ENCODE results near the gene EHMT2.
A peak's percentile ranks its signal among the peaks of the same experiment; 100 is the strongest.

Gene EHMT2

DNA sequence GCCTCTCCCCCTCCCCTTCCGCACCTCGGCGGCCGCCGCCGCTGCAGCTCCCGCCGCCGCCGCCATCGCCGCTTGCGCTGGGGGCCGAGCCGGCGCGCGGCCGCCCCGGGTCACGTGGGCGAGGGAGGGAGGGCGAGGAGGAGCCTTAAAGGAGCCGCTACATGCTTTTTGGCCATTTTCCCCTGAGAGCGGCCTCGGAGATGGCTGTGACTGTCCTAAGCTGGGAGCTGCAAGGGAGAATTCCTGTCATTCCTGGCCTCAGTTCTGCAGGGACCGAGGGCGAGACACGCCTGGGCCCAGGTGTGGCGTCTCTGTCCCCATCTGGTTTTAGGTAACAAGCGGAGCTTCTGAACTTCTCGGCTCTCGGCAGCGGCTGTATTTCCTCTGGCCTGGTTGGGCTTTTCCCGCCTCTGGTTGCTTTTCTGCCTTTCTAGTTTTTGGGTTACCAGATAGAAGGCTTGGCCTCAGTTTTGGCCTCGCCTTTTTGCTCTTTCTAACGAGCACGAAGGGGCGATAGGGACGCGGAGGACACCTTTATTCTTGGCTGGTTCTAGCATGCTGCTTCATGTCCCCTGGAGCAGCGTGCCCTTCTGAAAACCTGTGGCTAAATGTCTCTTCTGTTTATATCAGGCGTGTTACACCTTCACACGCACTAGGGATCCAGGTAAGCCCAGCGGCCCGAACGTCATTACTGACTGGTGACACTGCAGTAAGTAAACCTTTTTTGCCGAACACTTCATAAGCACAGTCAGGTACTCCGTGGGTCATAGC lies at the start of gene EHMT2:
EHMT2 (minus strand) TSS at position 87 of the 771 bp plus-strand sequence; CDS start at position 66, 21 bp downstream.
- peak; percentile 87 for DNase-seq (ENCODE audit: low spot score)
- peak within 1 kb of the TSS; percentile 96 for H3K4me3 ChIP-seq
- TF ChIP-seq, protein P1, sequence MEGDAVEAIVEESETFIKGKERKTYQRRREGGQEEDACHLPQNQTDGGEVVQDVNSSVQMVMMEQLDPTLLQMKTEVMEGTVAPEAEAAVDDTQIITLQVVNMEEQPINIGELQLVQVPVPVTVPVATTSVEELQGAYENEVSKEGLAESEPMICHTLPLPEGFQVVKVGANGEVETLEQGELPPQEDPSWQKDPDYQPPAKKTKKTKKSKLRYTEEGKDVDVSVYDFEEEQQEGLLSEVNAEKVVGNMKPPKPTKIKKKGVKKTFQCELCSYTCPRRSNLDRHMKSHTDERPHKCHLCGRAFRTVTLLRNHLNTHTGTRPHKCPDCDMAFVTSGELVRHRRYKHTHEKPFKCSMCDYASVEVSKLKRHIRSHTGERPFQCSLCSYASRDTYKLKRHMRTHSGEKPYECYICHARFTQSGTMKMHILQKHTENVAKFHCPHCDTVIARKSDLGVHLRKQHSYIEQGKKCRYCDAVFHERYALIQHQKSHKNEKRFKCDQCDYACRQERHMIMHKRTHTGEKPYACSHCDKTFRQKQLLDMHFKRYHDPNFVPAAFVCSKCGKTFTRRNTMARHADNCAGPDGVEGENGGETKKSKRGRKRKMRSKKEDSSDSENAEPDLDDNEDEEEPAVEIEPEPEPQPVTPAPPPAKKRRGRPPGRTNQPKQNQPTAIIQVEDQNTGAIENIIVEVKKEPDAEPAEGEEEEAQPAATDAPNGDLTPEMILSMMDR (IDR thresholded peaks at IDR 0.05) = no peak
- H3K27ac ChIP-seq = peak within 1 kb of the TSS; percentile 85 to 86

DNA sequence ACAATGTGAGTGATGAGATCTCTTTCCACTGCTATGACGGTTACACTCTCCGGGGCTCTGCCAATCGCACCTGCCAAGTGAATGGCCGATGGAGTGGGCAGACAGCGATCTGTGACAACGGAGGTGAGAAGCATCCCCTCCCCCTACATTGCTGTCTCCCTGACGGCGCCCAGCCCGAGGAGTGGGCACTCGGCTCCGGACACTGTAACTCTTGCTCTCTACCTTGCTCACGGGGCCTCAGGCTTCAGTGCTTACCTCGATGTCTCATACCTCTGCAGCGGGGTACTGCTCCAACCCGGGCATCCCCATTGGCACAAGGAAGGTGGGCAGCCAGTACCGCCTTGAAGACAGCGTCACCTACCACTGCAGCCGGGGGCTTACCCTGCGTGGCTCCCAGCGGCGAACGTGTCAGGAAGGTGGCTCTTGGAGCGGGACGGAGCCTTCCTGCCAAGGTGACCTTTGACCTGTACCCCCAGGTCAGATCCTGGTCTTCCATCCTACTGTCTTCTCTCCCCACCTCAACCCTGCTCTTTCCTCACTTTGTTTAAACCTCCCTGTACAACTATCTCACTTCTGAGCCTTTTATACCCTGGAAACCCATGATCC lies 49.7 kb upstream of the EHMT2 start:
- H3K27ac ChIP-seq = peak overlapping the region in 1 of 2 donors; percentile 93
- peak; percentile 73 for DNase-seq (ENCODE audit: low spot score)
- H3K4me3 ChIP-seq = no peak overlapping the region
- TF ChIP-seq, protein P1 (IDR thresholded peaks at IDR 0.05) = no peak

DNA sequence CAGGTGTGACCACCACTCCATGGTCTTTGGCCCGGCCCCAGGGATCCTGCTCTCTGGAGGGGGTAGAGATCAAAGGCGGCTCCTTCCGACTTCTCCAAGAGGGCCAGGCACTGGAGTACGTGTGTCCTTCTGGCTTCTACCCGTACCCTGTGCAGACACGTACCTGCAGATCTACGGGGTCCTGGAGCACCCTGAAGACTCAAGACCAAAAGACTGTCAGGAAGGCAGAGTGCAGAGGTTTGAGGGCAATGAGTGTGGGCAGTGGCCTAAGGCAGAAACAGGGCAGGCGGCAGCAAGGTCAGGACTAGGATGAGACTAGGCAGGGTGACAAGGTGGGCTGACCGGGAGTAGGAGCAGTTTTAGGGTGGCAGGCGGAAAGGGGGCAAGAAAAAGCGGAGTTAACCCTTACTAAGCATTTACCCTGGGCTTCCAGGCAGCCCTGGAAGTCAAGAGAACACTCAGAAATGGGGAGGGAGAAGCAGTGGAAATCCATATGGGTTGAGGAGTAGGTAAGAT lies 48.9 kb upstream of the EHMT2 start:
- TF ChIP-seq, protein P1 (IDR thresholded peaks at IDR 0.05) = no peak
- Histone ChIP-seq H3K27ac (peak overlapping the region; percentile 86 to 93), H3K4me3 (peak overlapping the region; percentile 57)
- no peak for DNase-seq (ENCODE audit: low spot score)

DNA sequence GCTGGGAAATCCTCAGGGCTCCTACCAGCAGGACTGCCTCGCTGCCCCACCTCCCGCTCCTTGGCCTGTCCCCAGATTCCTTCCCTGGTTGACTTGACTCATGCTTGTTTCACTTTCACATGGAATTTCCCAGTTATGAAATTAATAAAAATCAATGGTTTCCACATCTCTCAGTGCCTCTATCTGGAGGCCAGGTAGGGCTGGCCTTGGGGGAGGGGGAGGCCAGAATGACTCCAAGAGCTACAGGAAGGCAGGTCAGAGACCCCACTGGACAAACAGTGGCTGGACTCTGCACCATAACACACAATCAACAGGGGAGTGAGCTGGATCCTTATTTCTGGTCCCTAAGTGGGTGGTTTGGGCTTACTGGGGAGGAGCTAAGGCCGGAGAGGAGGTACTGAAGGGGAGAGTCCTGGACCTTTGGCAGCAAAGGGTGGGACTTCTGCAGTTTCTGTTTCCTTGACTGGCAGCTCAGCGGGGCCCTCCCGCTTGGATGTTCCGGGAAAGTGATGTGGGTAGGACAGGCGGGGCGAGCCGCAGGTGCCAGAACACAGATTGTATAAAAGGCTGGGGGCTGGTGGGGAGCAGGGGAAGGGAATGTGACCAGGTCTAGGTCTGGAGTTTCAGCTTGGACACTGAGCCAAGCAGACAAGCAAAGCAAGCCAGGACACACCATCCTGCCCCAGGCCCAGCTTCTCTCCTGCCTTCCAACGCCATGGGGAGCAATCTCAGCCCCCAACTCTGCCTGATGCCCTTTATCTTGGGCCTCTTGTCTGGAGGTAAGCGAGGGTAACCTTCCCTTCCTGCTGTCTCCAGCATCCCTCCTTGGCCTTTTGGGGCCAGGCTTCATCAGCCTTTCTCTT lies 48.2 kb upstream of the EHMT2 start, which contains the start of gene CFB:
CFB (plus strand) TSS at position 589 of the 863 bp plus-strand sequence; CDS start at position 716, 127 bp downstream.
- TF ChIP-seq, protein P1 (IDR thresholded peaks at IDR 0.05) = no peak
- Histone ChIP-seq H3K27ac (peak within 1 kb of the TSS; percentile 86 to 93), H3K4me3 (peak within 1 kb of the TSS; percentile 57)
- DNase-seq (ENCODE audit: low spot score) = peak; percentile 89

DNA sequence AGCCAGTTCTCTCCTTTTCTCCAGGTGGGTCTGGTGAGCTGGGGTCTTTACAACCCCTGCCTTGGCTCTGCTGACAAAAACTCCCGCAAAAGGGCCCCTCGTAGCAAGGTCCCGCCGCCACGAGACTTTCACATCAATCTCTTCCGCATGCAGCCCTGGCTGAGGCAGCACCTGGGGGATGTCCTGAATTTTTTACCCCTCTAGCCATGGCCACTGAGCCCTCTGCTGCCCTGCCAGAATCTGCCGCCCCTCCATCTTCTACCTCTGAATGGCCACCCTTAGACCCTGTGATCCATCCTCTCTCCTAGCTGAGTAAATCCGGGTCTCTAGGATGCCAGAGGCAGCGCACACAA lies 47.6 kb upstream of the EHMT2 start:
- Histone ChIP-seq H3K4me3 (peak overlapping the region; percentile 57), H3K27ac (peak overlapping the region; percentile 86 to 93)
- no peak for DNase-seq (ENCODE audit: low spot score)
- TF ChIP-seq, protein P1 (IDR thresholded peaks at IDR 0.05) = no peak

DNA sequence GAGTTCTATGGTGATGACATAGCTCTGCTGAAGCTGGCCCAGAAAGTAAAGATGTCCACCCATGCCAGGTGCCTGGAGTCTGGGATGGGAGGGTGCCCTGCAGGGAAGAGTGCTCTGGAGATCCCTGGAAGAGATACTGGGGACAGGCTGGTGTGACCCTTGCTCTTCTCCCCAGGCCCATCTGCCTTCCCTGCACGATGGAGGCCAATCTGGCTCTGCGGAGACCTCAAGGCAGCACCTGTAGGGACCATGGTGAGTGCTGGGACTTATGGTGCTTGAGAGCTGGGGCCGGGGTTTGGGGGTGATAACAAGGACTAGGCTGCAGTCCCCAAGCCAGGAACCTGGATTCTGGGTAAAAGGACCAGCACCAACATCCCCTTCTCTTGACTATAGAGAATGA lies 46.2 kb upstream of the EHMT2 start:
- H3K27ac ChIP-seq = no peak overlapping the region
- H3K4me3 ChIP-seq = no peak overlapping the region
- TF ChIP-seq, protein P1 (IDR thresholded peaks at IDR 0.05) = no peak
- DNase-seq (ENCODE audit: low spot score) = no peak
